ENCODE results near the gene FAM117A. TPM values are rescaled to one million over a fixed set of nuclear protein-coding genes. Genes with fewer than 3 reads are reported as not detected.
"Not testable (repeated sequence)": the region's sequence is repeated elsewhere in the genome, so short reads cannot be mapped to it uniquely, and the experiment has no call there.

The FAM117A gene
- total RNA-seq, 1 experiment from 2014 or later, result 5.2 TPM

GRCh38 chr17:49680314-49680713 is 83.6 kb downstream of the FAM117A start:
- no peak for DNase-seq (ENCODE audit: low spot score)

- peak; percentile 97 for DNase-seq (ENCODE audit: low spot score)
Observed at GRCh38 chr17:49677933-49678847, 85.7 kb downstream of the FAM117A start, which contains the start of gene SPOP. Gene SPOP (minus strand): TSS chr17:49678097. CDS start chr17:49622810, 55,287 bp downstream.

- DNase-seq (ENCODE audit: low spot score), result peak; percentile 92
Observed at GRCh38 chr17:49677134-49677932, 86.6 kb downstream of the FAM117A start.

GRCh38 chr17:49676276-49676868 is 87.6 kb downstream of the FAM117A start:
- DNase-seq (ENCODE audit: low spot score), result no peak

GRCh38 chr17:49674507-49674906 is 89.4 kb downstream of the FAM117A start:
- no peak for DNase-seq (ENCODE audit: low spot score)

GRCh38 chr17:49673679-49674078 is 90.3 kb downstream of the FAM117A start:
- not testable (repeated sequence) for DNase-seq (ENCODE audit: low spot score)

GRCh38 chr17:49670641-49671040 is 93.3 kb downstream of the FAM117A start:
- no peak for DNase-seq (ENCODE audit: low spot score)

GRCh38 chr17:49670002-49670401 is 93.9 kb downstream of the FAM117A start:
- DNase-seq (ENCODE audit: low spot score), result no peak

- no peak for DNase-seq (ENCODE audit: low spot score)
Observed at GRCh38 chr17:49667854-49668253, 96.1 kb downstream of the FAM117A start.

GRCh38 chr17:49664706-49665211 is 99.2 kb downstream of the FAM117A start:
- DNase-seq (ENCODE audit: low spot score), result no peak

Other genes starting within 250 kb of the FAM117A start
- not detected in 2 replicates for gene NXPH3, start 188.3 kb downstream of the FAM117A start, total RNA-seq (2014; rRNA removed; shearing (Covaris generic))
- 37.4 and 60.5 TPM in 2 replicates for gene SPOP, start 86.0 kb downstream of the FAM117A start, total RNA-seq (2014; rRNA removed; shearing (Covaris generic))
- 64.0 and 73.7 TPM in 2 replicates for gene SLC35B1, start 56.2 kb downstream of the FAM117A start, total RNA-seq (2014; rRNA removed; shearing (Covaris generic))
- gene KAT7, start 24.6 kb upstream of the FAM117A start, total RNA-seq (2014; rRNA removed; shearing (Covaris generic)), result 23.0 and 25.4 TPM in 2 replicates
- gene TAC4, start 83.9 kb upstream of the FAM117A start, total RNA-seq (2014; rRNA removed; shearing (Covaris generic)), result not detected in 2 replicates
- gene DLX4, start 205.1 kb upstream of the FAM117A start, total RNA-seq (2014; rRNA removed; shearing (Covaris generic)), result 0.51 and 1.1 TPM in 2 replicates
- gene DLX3, start 231.1 kb upstream of the FAM117A start, total RNA-seq (2014; rRNA removed; shearing (Covaris generic)), result not detected in 2 replicates